Thyroid gland (tissue), 4 donors: ENCODE measurements around the gene NLK.

ENCODE experiments used
- CTCF ChIP-seq, 6 experiments: fragments of 200-600 bp in 3 of 6; fragments of 450-650 bp in 3 of 6; sonication (generic) in 3 of 6; IDR thresholded peaks; one replicate each; pipeline ENCODE4 v1.5.1; 2016 to 2019; ENCODE audit warnings: antibody characterized with exemption in 6 of 6, mild to moderate bottlenecking in 2 of 6, inconsistent platforms in 1 of 6, moderate library complexity in 1 of 6
- POLR2A ChIP-seq, 2 donors: fragments of 450-650 bp; IDR thresholded peaks; one replicate each; pipeline ENCODE4 v1.6.1; 2017; ENCODE audit warnings: antibody characterized with exemption in 2 of 2, mild to moderate bottlenecking in 2 of 2, moderate library complexity in 1 of 2

DNA sequence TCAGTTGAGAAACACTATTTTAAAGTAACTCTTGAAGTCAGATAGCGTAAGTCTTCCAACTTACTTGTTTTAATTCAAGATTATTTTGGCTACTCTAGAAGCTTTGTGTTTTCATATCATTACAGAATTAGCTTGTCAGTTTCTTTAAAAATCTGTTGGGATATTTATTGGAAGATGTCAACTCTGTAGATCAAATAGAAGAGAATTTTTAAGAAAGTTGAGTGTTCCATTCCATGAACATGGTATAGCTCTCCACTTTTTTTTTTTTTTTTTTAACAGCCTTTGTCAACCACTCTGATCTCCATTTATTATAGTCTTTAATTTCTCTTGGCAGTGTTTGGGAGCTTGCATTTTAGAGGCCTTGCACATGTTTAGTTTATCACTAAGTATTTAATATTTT, 28.7 kb downstream of the NLK start:
- TF ChIP-seq CTCF (IDR thresholded peaks at IDR 0.05) (no peak), POLR2A (IDR thresholded peaks at IDR 0.05) (no peak)
